ENCODE results near the gene MAGED2.
"Not testable (repeated sequence)": the region's sequence is repeated elsewhere in the genome, so short reads cannot be mapped to it uniquely, and the experiment has no call there.

Gene MAGED2, protein sequence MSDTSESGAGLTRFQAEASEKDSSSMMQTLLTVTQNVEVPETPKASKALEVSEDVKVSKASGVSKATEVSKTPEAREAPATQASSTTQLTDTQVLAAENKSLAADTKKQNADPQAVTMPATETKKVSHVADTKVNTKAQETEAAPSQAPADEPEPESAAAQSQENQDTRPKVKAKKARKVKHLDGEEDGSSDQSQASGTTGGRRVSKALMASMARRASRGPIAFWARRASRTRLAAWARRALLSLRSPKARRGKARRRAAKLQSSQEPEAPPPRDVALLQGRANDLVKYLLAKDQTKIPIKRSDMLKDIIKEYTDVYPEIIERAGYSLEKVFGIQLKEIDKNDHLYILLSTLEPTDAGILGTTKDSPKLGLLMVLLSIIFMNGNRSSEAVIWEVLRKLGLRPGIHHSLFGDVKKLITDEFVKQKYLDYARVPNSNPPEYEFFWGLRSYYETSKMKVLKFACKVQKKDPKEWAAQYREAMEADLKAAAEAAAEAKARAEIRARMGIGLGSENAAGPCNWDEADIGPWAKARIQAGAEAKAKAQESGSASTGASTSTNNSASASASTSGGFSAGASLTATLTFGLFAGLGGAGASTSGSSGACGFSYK

DNA sequence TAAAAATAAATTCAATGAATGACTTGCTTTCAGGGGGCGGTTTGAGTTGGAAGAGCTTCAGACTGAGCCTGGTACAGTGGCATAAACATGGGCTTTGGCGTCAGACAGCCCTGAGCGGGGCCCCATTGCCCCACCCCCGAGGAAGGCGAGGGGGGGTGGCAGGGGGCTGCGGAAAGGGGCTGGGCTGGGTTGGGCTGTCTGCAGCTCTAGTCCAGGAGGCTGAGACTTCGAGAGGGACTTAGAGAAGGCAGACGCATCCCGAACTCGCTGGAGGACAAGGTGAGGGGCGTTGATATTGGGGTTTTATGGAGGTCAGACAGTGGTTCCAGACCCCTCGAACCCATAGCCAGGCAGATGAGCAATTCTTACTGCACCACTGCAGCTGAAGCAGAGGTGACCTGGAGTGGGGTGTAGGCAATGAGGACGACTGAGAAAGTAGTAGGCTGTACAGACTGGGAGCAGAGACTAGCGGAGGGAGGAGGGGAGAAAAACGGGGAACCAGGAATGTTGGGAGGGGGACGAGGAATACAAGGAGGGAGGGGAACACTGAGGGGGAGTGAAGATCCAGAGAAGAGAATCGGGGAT, at the start of gene MAGED2:
TSS of gene MAGED2 (plus strand) at position 222 of the 585 bp plus-strand sequence. CDS start 1,587 bp downstream, outside the sequence.
- DNase-seq: peak; percentile 61

DNA sequence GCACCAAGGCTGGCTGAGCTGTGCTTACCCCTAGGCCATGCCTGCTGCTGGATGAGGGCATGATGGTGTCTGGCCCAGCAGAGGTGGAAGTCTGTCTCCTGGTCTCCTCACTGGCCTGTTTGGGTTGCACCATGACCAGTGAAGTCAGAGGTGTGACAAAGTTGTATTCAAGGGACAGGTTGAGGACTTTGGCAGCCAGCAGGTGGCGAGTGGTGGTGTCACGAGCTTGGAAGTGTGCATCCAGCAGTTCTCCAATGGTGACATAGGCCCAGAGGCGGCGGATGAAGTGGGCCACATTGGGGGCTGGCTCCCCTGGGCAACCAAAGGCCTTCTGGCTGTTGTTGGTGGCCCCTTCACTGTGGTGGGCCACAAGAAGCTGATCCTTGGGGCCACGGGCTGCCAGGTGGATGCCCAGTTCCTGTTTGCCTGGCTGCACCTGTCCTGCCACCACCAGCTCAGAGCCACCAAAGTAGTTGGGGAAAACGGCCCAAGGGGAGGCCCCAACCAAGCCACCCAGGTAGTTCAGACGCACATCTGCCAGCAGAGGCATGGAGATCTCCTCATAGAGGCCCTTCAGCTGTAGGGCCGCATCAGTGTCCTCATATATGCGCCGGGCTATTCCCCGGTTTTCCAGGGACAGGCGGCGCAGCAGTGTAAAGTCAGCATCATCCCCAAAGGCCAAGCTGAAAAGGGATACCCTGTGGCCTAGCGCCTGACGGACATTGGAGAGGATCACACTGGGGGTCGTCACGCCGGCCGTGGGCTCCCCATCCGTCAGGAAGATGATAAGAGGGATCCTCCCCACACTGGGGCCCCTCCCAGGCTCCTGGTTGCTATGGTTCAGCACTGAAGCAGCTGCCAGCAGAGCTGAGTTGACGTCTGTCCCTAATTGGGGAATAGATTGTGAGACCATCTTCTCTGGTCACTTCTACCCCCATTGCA, 49.2 kb upstream of the MAGED2 start:
- DNase-seq: no peak

DNA sequence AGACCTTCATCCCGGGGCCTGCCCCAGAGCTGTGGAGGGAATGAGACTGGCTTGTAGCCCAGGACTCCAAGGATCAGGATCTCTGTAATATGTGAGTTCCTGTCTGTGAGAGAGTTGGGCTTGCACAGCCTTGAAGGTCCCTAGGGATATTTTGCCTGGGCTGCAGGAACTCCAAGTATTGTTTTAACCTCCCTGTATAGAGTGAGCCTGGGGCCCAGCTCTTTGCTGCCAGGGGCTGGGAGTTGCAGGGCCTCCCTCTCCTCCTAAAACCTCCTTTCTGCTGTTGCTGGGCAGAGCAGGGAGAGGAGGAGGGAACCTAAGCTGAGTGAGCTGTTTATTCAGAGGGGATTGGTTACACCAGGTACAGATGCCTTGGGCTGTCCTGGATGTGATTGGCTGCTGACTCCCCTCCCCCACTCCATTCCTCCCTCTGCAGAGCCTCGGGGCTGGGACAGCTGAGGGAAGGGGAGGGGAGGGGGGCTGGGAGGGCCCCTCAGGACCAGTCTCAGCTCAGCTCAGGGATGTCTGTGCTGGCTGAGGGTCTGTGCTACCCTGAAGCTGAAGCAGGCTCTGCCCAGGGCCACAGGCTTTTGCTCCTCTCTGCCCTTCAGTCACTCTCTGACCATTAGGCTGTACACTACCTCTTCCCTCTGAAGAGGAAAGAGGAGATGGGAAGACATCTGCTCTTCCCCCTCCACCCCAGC, 33.0 kb upstream of the MAGED2 start:
- DNase-seq: not testable (repeated sequence)

DNA sequence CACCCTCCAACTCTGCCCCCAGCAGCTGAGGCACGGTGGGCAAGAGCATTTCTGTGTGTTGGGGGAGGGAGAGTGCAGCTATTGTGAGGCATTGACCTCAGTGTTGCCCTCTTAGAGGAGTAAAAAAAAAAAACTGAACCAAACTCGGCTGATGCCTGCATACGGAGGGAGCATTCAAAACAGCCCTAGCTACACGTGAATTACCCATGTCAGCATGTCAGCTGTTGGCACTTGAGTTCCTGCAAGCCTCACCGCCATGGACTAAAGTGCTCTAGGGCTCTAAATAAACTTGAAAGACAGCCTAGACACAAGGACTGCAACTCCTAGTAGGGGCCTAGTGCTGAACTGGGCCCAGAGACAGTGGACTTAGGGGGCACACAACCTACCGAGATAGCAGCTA, 31.5 kb upstream of the MAGED2 start:
- no peak for DNase-seq

- DNase-seq: no peak
Observed at GRCh38 chrX:54776987-54777672, 30.4 kb upstream of the MAGED2 start.

DNA sequence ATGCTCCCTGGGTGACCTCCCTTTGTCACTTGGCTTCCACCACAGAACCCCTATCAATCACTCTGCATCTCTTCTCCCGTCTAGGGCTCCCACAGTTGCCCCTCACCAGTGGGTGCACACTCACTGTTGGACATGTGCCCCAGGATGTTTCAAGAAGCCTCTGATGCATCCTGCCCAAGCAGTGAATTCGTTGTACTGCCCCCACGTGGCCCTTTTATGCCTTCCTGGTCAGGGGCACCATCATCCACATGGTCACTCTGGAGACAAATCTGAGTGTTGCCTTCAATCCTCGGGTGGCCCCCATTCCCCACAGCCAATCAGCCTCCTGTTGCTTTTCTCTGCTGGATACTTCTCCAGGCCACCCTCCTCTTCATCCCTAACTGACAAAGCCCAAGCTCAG, 21.6 kb upstream of the MAGED2 start:
- peak; percentile 39 for DNase-seq

DNA sequence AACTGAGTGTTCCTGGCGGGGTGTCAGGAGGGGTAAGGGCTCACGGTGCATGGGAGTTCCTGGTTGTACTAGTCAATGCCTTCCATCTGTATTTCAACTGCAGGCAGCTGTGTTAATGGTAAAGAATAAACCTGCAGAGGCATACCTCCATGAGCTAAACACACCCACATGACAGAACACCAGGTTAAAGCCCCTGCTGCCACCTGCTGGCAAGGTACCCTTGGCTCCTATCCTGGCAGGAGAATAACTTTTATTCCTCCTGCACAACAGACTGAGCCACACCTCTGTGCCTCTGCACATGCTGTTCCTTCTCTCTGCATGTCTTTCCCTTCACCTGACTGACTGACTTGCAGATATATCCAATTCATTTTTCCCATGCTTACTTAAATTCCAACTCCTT, 20.6 kb upstream of the MAGED2 start:
- DNase-seq: peak; percentile 12

DNA sequence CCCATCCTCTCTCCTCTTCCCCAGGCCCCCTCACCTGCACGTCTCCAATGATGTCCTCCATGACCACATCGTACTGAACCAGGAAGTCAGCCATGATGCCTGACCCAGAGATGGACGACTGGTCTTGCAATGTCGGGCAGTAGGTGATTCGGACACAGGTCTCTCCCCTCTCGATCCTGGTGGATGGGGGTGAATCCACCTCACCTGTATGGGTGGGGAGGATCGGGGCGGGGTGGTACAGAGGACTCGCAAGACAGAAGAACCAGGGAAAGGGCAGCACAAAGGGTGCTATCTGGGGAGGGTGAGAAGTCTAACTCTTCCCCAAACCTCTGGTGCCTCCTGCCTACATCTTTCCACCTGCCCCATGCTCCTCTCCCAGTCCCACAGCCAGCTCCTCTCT, 19.1 kb upstream of the MAGED2 start:
- no peak for DNase-seq

DNA sequence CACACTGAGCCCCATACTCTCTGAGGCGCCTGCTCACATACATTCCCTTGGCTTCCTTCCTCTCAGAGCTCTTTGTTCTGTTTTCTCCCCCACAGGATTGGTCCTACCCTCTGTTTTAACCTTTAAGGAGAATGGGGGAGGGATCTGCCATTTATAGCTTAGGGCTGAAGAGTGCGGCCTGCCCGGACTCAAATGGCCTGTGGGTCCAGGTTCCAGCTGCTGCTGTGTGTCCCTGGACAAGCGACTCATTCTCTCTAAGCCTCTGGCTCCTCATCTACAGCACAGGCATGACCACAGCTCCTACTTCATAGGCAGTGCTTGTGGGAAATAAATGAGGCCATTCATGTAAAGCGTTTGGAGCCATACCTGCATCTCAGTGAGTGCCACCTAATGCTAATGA, 18.1 kb upstream of the MAGED2 start:
- not testable (repeated sequence) for DNase-seq

DNA sequence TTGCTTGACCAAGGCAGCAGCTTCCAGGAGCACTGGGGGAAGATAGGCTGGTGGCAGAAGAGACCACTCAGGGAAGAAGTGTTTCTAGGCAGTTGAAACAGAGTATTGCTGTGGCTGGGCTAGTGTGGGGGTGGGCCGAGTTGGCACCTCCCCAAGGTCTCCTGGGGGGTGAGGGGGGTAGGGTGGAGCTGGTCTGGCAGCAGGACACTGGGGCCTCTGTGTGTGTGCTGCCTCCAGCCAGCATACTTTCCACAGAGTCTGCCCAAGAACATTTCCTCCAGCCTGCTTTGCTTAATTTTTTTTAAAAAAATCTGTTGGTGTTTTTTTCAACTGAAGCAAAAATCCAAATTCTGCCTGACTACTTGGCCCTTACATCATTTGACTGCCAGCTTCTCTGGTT, 13.5 kb upstream of the MAGED2 start:
- no peak for DNase-seq

GRCh38 chrX:54794795-54795194, 12.8 kb upstream of the MAGED2 start:
- no peak for DNase-seq

GRCh38 chrX:54798137-54798536, 9.4 kb upstream of the MAGED2 start, which contains the start of gene ITIH6:
TSS of gene ITIH6 (minus strand) at chrX:54798255. CDS start at chrX:54798210, 45 bp downstream.
- no peak for DNase-seq

GRCh38 chrX:54799046-54799445, 8.5 kb upstream of the MAGED2 start:
- no peak for DNase-seq

DNA sequence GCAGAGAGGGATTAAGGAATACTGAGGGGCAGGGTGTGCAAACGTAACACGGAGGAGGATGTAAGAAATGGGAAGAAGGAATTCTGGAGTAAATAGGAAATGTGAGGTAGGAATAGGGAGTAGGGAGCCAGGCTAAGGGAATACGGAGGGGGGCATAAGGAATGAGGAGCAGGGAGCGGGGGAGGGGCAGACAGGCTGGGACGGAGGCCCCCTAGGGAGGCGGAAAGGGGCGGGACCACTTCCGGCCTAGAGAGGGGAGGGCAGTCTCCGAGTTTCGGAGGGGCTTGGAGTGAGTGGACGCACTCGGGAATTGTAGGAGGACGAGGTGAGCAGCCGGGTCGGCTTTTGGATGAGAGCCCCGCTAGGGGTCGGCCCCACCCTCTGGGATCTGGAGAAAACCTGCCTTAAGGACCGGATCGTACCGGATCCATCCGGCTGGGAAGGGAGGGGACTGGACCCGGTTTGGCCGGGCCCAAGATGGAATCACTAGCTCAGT, 612 bp downstream of the MAGED2 start:
- DNase-seq: no peak

DNA sequence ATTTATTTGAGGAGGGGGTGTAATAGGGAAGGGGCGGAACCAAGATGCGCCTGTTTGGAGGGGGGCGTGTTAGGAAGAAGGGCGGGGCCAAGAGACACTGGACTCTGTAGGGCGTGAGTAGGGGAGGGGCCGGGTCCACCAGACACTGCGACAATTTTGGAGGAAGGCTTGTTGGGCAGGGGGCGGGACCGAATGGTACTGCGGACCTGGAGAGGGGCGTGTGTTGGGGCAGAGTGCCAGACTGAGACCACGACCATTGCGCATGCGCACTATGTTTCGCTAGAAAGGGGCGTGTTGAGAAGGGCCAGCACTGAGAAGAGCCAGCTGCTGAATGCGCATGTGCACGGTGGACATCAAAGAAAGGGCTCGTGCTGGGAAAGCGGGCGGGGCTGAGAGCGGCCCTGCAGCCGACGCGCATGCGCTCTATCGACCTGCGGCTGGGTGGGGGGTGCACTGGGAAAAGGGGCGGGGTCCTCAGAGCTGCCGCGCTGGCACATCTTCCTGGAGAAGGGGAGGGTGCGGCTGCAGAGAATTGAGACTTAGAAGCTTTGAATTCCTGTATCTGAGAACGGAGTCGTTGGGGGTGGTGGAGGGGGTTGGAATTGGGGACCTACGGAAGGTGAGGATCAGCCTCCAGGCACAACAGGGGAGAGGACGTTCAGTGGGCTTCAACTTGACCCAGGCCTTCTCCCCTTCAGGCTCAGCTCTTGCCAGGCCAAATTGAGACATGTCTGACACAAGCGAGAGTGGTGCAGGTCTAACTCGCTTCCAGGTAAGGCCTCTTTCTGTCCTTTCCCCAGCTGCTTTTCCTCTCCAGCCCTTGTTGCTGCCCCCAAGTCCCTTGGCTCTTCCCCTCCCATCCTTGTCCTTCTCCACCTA, 1.3 kb downstream of the MAGED2 start:
- DNase-seq: peak; percentile 97

DNA sequence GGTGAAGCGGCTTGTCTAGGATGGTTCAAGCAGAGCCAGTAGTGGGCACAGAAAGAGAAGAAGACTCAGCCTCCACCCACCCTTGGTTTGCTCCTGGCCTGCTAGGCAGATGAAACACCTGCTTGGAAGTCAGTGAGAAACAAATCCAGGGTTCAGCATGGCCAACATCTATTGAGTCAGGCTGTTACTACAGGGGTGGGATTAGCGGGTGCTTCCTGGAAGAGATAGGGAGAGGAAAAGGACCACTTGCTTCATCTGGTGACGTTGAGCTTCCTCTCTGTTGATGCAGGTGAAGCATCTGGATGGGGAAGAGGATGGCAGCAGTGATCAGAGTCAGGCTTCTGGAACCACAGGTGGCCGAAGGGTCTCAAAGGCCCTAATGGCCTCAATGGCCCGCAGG, 3.0 kb downstream of the MAGED2 start:
- no peak for DNase-seq

DNA sequence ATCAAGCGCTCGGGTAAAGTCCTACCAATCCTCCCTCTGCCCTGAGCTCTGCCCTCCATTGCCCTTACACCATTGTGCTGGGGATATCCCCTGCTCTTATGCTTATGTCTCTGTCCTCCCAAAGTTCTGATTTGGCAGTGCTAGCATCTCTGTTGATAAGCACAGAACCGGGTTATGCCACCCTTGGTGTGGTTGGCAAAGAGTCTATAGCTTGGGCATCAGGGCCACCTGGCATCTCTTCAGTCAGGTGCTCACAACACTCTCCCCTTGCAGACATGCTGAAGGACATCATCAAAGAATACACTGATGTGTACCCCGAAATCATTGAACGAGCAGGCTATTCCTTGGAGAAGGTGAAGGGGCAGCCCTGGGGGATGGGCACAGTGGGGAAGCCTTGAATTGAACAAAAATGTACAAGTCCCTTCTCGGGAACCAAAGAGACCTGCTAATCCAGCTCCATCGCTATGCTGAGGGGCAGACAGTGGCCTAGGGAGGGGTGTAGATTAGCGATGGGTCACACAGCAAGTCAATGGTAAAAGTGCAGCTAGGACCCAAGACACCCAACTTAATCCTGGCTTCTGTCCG, 3.8 kb downstream of the MAGED2 start:
- no peak for DNase-seq

DNA sequence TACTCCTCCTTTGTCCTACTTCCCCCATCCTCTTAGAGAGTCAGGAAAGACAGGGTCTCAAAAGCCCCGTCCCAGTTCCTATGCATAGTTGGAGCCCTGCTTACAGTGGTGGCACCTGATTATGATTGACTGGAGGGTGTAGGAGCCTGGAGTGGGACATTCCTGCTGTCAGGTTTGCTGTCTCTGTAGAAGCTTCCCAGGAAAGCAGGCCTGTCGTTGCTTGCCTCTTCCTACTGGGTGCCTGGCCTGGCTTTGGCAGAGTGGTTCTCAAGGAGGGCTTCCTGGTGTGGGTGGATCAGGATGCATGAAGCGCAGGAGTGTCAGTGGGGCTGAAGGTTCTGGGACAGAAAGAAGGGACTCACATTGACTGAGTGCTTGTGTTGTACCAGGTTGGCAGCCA, 4.8 kb downstream of the MAGED2 start:
- no peak for DNase-seq

GRCh38 chrX:54817220-54817820, 9.8 kb downstream of the MAGED2 start:
- DNase-seq: peak; percentile 1

DNA sequence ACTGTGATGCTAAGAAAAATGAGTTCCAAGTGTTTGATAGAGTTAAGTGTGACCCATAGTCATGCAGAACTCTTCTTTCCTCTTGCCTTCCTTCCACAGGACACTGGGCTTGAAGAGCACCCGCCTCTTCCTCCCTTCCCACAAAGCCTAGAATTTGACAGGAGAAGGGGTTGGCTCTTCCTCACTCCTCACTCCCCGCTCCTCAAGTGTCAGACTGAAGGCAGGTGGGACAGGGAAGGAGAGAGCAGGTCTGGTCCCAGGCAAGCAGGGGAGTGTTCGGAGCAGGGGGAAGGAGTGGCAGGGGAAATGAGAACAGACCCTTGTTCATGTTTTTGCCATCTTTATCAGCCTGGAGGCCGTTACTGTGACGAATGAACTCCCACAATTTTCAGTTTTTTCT, 10.7 kb downstream of the MAGED2 start:
- no peak for DNase-seq
